Measurements from ENCODE around the gene CARS1.

The CARS1 gene

GRCh38 chr11:3007404-3008010 lies 49.7 kb downstream of the CARS1 start:
- DNase-seq = no peak

- DNase-seq = no peak
Measured at GRCh38 chr11:3006505-3007260, 50.5 kb downstream of the CARS1 start.

DNA sequence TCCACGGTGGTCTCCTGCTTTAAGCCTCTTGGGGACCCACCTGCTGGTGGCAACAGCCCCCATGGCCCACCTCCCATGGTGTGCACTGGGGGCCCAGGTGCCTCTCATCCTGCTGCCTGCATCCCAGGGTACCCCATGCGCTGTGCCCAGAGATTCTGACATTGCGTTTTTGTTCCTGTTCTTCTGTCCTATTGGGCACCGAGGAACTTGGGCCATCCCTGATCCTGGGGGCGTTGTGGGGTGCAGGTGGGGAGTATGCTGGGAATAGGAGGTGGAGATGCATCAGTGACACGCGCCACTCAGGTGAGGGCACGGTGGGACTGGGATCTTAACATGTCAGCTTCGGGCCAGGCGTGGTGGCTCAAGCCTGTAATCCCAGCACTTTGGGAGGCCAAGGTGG lies 52.7 kb downstream of the CARS1 start:
- no peak for DNase-seq

- no peak for DNase-seq
Measured at GRCh38 chr11:3003396-3004231, 53.6 kb downstream of the CARS1 start.

DNA sequence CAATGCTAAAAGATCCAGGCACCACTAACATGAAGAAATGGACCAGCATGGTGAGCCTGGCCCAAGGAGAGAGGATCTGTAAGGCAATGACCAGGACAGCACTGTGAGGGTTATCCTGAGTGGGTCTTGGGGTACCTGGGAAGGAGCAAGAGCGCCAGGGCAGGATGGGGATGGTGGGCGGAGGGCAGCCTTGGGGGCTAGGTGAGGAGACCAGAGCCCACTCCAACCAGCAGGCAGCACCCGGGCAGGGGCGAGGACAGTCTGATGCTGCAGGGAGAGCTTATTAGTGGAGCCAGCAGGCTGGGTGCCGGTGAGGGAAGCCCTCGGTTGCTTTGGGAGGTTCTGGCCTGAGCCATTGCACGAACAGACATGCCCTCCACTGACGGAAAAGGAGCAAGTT lies 54.4 kb downstream of the CARS1 start:
- no peak for DNase-seq

DNA sequence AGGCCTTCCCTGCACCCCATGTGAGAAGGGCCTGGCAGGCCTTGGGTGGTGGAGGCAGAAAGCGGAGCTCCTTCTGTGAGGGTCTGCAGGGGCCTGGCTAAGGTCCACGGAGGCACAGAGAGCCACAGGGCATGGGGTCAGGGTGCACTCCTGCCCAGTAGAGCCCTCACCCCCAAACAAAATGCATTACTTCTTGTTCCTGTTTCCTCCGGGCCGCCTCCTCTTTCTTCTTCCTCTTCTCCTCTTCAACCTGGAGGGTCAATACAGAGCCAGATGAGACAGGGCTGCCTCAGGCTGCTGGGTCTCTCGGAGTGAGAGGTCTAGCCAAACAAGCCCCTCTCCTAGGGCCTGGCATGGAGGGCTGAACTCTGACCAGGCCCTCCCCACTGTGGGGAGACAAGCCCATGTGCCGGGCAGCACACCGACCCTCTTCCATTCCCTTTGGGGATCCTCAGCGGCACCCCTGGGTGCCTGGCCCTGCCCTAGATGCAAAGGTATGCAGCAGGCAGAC lies 54.8 kb downstream of the CARS1 start:
- DNase-seq = no peak

GRCh38 chr11:3001496-3001895 lies 55.7 kb downstream of the CARS1 start:
- DNase-seq = no peak

DNA sequence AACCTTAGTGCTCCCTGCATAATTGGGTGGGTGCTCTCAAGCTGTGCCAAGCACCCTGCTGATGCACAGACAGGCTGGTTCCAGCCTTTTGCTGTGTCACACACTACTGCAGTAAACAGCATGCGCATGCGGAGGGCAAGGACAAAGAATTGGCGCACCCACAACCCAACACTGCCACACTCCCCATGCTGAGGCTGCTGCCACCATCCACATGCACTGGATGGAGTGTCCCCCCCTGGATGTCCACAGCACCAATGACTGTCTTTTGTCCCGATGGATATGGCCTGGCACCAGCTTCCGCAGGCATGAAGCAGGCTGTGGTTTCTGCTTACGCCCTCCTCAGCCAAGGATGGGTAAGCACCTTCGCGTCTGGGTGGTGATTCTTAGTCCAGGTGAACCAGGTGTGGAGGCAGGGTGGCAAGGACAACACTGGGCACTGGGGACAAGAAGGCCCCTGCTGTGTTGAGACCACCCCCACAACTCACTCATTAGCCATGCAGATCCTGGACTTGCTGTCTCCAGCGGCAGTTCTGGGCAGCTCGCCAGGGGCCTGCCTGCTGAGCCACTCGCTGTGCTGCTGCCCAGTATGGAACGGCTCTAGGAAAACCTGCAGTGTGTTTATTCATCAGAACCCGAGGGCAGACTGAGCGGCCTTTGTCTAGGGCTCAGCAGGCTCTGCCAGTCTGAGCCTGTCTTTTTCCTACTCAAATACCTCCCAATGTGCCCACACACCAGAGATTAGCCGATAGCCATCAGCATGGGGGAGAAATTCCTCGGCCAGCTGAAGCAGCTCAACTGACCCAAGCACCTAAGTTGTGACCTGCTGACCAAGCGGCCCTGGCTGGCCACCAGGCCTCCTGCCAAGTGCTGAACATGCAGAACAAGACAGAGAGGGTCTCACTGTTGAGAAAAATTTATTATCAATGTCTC lies 56.9 kb downstream of the CARS1 start:
- no peak for DNase-seq

DNA sequence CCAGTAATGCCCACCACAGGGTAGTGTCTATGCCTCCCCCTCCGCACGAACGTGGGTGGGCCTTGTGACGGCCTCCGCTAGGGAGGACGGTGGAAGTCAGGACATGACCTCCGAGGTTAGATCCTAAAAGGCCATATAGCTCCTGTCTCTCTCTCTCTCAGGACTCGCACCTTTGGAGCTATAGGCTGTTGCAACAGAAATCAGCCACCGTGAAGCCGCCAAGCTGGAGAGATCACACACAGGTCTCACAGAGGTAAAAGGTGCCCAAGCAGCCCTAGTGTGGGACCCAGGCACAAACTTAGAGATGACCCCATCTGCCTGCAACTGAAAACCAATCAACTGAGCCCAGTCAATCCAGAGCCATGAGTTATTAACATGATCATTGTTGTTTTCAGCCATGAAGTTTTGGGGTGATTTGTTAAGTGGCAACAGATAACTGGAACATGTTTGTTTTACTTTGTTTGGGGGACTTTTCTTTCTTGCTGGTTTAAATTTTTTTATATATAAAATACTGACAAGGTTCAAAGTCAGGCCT lies 57.7 kb downstream of the CARS1 start:
- DNase-seq = no peak

DNA sequence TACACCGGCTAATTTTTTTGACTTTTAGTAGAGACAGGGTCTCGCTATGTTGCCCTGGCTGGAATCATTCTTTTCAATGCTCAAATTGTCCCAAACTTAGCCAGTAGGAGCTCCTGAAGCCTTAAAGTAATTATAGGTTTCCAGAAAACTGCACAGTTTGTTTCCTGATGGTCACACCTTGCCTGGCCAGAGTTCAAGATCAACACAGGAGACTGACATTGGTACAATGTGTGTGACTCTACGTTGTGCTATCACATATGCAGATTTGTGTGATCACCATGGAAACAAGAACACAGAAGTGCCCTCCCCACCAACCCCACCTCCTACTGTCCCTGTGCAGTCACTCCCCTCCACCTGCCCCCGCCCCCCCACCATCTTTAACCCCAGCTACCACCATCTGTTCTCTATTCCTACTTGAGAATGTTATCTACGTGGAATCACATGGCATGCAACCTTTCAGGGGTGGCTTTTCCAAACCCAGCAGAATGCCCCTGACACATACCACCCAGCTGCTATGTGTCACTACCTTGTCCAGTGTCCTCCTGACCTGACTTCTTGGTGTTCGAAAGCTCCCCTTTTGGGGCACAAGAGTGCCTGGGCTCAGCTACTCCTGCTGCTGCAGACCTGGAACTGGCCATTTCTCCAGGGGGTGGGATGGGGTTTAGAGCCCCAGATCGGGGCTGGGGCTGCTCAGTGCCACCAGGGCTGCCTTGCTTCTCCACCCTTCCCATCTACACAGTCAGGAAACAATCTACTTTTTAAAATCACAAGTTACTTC lies 59.0 kb downstream of the CARS1 start:
- DNase-seq = no peak

- DNase-seq = no peak
Measured at GRCh38 chr11:2997406-2997805, 59.8 kb downstream of the CARS1 start.

GRCh38 chr11:2996976-2997375 lies 60.2 kb downstream of the CARS1 start:
- no peak for DNase-seq

DNA sequence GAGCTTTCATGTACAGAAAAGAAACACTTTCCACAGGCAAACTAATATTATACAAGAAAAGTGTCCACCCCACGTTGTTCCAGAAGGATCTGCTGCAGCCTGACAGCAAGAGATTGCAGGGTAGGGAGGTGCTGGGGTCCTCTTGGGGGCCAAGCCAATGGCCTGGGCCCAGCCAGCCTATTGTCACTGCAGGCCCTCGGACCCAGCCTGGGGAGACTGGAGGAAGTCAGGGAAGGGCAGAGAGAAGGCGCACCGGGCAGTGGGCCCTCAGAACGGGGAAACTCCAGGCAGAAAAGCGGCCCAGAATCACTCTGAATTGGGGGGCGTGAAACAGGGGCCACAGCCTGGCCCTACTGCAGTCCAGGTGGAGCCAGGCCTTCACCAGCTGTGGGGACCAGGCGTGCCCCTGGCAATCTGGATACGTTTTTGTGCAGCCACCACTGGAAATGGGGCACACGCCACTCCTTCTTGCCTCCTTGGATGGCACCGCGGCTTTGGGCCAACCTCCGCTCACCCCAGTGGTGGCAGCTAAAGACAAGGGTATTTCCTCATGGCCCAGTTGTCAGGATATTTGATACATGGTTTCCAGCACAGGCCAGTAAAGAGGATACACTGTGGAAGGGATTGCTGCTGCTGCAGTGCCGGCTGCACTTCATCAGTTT lies 61.2 kb downstream of the CARS1 start:
- DNase-seq = no peak

DNA sequence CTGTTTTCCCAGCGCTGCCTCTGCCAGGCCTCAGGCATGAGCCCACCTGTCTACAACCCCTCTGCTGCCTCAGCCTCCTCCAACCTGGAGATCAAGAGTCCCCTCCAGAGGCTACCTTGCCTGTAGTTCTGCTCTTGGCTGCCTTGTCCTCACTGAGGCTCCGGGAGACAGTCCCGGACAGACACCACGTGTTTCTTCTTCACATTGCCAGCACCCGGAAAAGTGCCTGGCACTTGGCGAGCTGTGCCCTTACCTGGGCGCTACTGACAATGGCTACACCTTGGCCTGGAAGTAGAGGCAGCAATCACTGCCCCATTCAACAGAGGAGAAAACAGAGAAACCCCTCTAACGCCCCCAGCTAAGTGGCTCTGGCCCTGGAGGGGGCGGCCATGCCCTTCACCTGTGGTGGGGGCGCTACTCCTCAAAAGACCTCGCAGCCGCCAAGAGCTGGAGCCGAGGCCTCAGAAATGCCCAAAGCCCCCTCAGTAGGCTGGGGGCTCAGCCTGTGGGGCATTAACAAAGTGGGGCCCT lies 62.1 kb downstream of the CARS1 start:
- DNase-seq = no peak

- DNase-seq = no peak
Measured at GRCh38 chr11:2994336-2994730, 62.9 kb downstream of the CARS1 start.

- DNase-seq = no peak
Measured at GRCh38 chr11:2992997-2993325, 64.3 kb downstream of the CARS1 start.

- peak; percentile 95 to 96 for DNase-seq
Measured at GRCh38 chr11:2992234-2992996, 64.8 kb downstream of the CARS1 start, which contains the start of gene NAP1L4. TSS of gene NAP1L4 (minus strand) at chr11:2992329. CDS start at chr11:2979220, 13,109 bp downstream.

- DNase-seq = peak in 1 of 2 donors; percentile 63
Measured at GRCh38 chr11:2991452-2992233, 65.6 kb downstream of the CARS1 start.

All from stimulated activated CD4-positive, alpha-beta T cell treated with anti-CD3 and anti-CD28 coated beads, Interleukin-2, amount 100 ng/mL, for 24 hours (primary cell).